ENCODE measurements around the gene PPIC.
"Not testable (repeated sequence)": the region's sequence is repeated elsewhere in the genome, so short reads cannot be mapped to it uniquely, and the experiment has no call there.

Gene PPIC

GRCh38 chr5:122999947-123000563 lies 36.5 kb downstream of the PPIC start:
- in situ Hi-C loops (cut with HindIII; ENCODE audit: low pct_unique_long_range_greater_than_20kb, low sequenced_read_pairs) = no loop called here
- TF ChIP-seq JUND (IDR thresholded peaks at IDR 0.05; ENCODE audit: low read depth) = no peak
- DNase-seq (ENCODE audit: low read depth in 1 of 2, low spot score in 1 of 2) = peak; percentile 4 to 55

- DNase-seq (ENCODE audit: low read depth in 1 of 2, low spot score in 1 of 2) = no peak
- in situ Hi-C loops (cut with HindIII; ENCODE audit: low pct_unique_long_range_greater_than_20kb, low sequenced_read_pairs) = no loop called here
These were observed 39.2 kb downstream of the PPIC start for GRCh38 chr5:122997294-122997693.

DNA sequence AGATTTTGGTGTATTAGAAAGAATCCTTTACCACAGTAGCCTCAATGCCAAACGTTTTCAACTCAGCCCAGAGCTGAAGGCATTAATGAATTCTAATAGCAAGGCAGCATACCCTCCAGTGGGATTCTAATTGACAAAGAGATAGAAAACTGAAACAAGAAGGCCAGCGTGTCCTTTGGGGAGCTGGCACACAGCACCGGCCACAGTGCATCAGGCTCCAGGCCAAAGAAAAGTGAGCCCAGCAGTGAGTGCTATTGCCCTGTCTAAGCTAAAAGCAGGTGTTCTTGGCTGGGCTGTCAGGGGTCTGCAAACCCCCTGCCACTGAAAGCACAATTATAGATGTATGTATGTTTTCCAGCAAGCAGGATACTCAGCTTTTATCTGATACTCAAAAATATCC lies 40.4 kb downstream of the PPIC start:
- in situ Hi-C loops (cut with HindIII; ENCODE audit: low pct_unique_long_range_greater_than_20kb, low sequenced_read_pairs) = no loop called here
- no peak for TF ChIP-seq JUND (IDR thresholded peaks at IDR 0.05; ENCODE audit: low read depth)
- DNase-seq (ENCODE audit: low read depth in 1 of 2, low spot score in 1 of 2) = no peak

More at GRCh38 chr5:122997294-122997693, 39.2 kb downstream of the PPIC start:
- TF ChIP-seq JUND (IDR thresholded peaks at IDR 0.05; ENCODE audit: low read depth) = no peak

DNA sequence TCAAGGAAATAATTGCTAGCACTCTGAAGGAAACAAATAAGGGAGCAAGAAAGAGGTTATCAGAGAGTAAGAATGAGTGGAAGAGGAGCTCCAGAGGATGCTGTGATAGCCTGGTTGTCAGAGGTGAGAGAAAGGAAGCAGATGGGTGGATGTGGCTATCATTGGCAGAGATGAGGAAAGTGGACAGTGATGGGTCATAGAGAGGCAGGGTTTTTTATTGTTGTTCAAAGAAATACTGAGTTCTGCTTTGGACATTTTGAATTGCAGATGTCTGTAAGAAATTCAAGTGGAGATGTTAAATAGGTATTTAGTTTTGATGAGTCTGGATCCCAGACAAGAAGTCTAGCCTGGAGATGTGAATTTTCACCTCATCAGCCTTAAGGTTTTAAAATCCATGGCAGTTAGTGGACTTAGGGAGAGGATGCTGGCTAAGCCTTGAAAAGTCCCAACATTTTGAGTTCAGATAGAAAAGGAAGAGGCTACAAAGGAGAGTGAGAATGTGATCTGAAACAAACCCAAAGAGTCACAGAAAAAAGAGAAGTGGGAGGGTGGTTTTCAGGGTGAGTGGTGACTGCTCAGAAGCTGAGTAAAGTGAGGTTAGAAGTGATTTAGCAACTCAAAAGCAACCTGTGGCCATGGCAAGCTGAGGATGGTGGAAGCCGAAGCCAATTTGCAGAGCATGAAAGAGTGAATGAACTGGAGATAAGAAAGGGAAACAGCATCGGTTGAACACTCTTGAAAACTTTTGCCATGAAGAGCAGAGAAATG lies 50.4 kb downstream of the PPIC start:
- in situ Hi-C loops (cut with HindIII; ENCODE audit: low pct_unique_long_range_greater_than_20kb, low sequenced_read_pairs) = no loop called here
- DNase-seq (ENCODE audit: low read depth in 1 of 2, low spot score in 1 of 2) = no peak
- TF ChIP-seq JUND (IDR thresholded peaks at IDR 0.05; ENCODE audit: low read depth) = no peak

GRCh38 chr5:122985006-122985700 lies 51.4 kb downstream of the PPIC start:
- DNase-seq (ENCODE audit: low read depth in 1 of 2, low spot score in 1 of 2) = no peak
- in situ Hi-C loops (cut with HindIII; ENCODE audit: low pct_unique_long_range_greater_than_20kb, low sequenced_read_pairs) = no loop called here
- no peak for TF ChIP-seq JUND (IDR thresholded peaks at IDR 0.05; ENCODE audit: low read depth)

DNA sequence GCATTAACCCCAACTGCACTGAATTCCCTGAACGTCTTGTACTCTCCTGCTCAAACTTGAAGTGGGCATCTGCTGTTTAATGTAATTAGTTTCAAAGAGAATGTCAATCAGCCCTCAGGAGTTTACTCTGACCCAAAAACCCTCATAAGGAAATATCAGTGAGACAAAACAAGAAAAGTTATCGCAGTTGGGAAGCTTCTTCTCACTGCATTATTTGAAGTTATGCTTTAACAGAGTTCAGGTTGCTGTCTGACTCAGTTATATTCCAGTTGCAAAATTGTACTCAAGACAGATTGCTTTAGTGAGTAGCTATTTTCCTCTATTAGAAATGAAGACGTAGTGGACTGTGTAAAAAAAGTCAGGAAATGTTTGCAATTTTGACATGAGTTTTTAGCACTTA lies 52.1 kb downstream of the PPIC start:
- no peak for DNase-seq (ENCODE audit: low read depth in 1 of 2, low spot score in 1 of 2)
- in situ Hi-C loops (cut with HindIII; ENCODE audit: low pct_unique_long_range_greater_than_20kb, low sequenced_read_pairs) = no loop called here
- no peak for TF ChIP-seq JUND (IDR thresholded peaks at IDR 0.05; ENCODE audit: low read depth)

DNA sequence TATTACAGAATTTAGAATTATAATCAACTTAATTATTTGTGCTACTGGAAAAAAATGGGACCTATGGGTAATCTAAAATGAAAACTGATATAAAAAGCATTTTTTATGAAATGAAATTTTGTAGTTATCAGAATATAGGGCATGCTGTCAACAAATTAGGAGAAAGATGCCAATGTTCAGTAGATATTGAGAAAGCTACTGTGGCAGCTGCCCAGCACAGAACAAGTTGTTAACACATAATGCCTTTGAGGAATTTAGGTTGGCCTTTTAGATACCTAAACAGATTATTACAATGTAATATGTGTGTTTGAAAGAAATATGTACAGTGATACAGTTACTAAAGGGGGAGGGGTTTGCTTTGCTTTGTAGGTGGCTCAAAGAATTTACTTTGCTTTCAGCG lies 54.1 kb downstream of the PPIC start:
- no peak for DNase-seq (ENCODE audit: low read depth in 1 of 2, low spot score in 1 of 2)
- no peak for TF ChIP-seq JUND (IDR thresholded peaks at IDR 0.05; ENCODE audit: low read depth)
- in situ Hi-C loops (cut with HindIII; ENCODE audit: low pct_unique_long_range_greater_than_20kb, low sequenced_read_pairs) = no loop called here

GRCh38 chr5:122981846-122982245 lies 54.7 kb downstream of the PPIC start:
- DNase-seq (ENCODE audit: low read depth in 1 of 2, low spot score in 1 of 2) = no peak
- TF ChIP-seq JUND (IDR thresholded peaks at IDR 0.05; ENCODE audit: low read depth) = no peak
- in situ Hi-C loops (cut with HindIII; ENCODE audit: low pct_unique_long_range_greater_than_20kb, low sequenced_read_pairs) = no loop called here

- in situ Hi-C loops (cut with HindIII; ENCODE audit: low pct_unique_long_range_greater_than_20kb, low sequenced_read_pairs) = no loop called here
- TF ChIP-seq JUND (IDR thresholded peaks at IDR 0.05; ENCODE audit: low read depth) = no peak
- no peak for DNase-seq (ENCODE audit: low read depth in 1 of 2, low spot score in 1 of 2)
These were observed 57.8 kb downstream of the PPIC start for GRCh38 chr5:122978644-122979297.

DNA sequence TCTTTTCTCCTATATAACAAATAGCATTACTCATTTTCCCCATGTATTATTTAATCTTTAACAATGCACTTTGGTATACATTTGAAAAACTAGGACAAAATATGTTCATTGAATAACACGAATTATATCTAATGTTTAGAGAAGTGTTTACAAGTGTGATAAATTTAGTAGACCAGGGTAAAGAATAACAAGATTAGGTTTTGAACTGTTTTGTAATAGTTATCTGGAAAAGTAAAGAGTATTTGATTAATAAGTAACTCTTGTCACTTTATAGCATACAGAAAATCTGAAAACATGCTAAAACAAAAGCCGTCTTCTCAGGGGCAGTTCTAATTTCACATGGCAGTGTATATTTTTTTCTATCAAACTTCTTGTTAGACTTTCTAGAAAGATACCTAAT lies 58.5 kb downstream of the PPIC start:
- DNase-seq (ENCODE audit: low read depth in 1 of 2, low spot score in 1 of 2) = no peak
- in situ Hi-C loops (cut with HindIII; ENCODE audit: low pct_unique_long_range_greater_than_20kb, low sequenced_read_pairs) = no loop called here
- TF ChIP-seq JUND (IDR thresholded peaks at IDR 0.05; ENCODE audit: low read depth) = no peak

- no peak for DNase-seq (ENCODE audit: low read depth in 1 of 2, low spot score in 1 of 2)
- in situ Hi-C loops (cut with HindIII; ENCODE audit: low pct_unique_long_range_greater_than_20kb, low sequenced_read_pairs) = no loop called here
- TF ChIP-seq JUND (IDR thresholded peaks at IDR 0.05; ENCODE audit: low read depth) = no peak
These were observed 59.2 kb downstream of the PPIC start for GRCh38 chr5:122977319-122977718.

DNA sequence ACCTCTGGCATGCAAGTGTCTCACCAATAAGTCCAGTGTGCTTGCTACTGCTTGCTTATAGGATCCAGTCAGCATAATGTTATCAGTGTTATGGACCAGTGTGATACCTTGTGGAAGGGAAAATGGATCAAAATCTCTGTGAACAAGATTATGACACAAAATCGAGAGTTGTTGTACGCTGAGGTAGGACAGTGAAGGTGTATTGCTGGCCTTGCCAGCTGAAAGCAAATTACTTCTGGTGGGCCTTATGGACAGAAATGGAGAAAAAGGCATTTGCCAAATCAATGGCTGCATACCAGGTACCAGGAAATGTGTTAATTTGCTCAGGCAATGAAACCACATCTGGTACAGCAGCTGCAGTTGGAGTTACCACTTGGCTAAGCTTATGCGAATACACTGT lies 62.3 kb downstream of the PPIC start:
- in situ Hi-C loops (cut with HindIII; ENCODE audit: low pct_unique_long_range_greater_than_20kb, low sequenced_read_pairs); DNase-seq (ENCODE audit: low read depth in 1 of 2, low spot score in 1 of 2): not testable (repeated sequence)

- DNase-seq (ENCODE audit: low read depth in 1 of 2, low spot score in 1 of 2); in situ Hi-C loops (cut with HindIII; ENCODE audit: low pct_unique_long_range_greater_than_20kb, low sequenced_read_pairs): not testable (repeated sequence)
These were observed 62.8 kb downstream of the PPIC start for GRCh38 chr5:122973759-122974158.

Measured in T47D (cell line).